H9 (cell line): ENCODE measurements around the gene DNAJC18. TPM values are rescaled to one million over a fixed set of nuclear protein-coding genes. Genes with fewer than 3 reads are reported as not detected.

ENCODE experiments used
- DNase-seq: peaks from one replicate; pipeline ENCODE4 v3.0.0-alpha.2; 2017
- H2AFZ ChIP-seq: one replicate; pipeline ENCODE4 v1.6.1; 2013; ENCODE audit warnings: mild to moderate bottlenecking, low read length, control low read depth, moderate library complexity
- H2AK5ac ChIP-seq: 2 replicates; pipeline ENCODE4 v1.6.1; 2013; ENCODE audit warnings: low read length, control low read depth, mixed read lengths; ENCODE audit not compliant: insufficient read length
- H2BK120ac ChIP-seq: one replicate; pipeline ENCODE4 v1.6.1; 2013; ENCODE audit warnings: low read depth, mild to moderate bottlenecking, low read length, control low read depth, inconsistent platforms; ENCODE audit not compliant: poor library complexity, severe bottlenecking
- H2BK12ac ChIP-seq: 2 replicates; pipeline ENCODE4 v1.6.1; 2013; ENCODE audit warnings: low read length, control low read depth, mixed read lengths, low read depth; ENCODE audit not compliant: insufficient read length
- H2BK15ac ChIP-seq: 2 replicates; pipeline ENCODE4 v1.6.1; 2013; ENCODE audit warnings: low read depth, low read length, control low read depth
- H2BK20ac ChIP-seq: one replicate; pipeline ENCODE4 v1.6.1; 2013; ENCODE audit warnings: low read depth, mild to moderate bottlenecking, low read length, control low read depth, inconsistent platforms; ENCODE audit not compliant: poor library complexity, severe bottlenecking
- H2BK5ac ChIP-seq: 2 replicates; pipeline ENCODE4 v1.6.1; 2013; ENCODE audit warnings: low read length, control low read depth, mixed read lengths; ENCODE audit not compliant: insufficient read length
- H3K14ac ChIP-seq: 2 replicates; pipeline ENCODE4 v1.6.1; 2013; ENCODE audit warnings: low read length, control low read depth; ENCODE audit not compliant: insufficient read depth
- H3K18ac ChIP-seq: 2 replicates; pipeline ENCODE4 v1.6.1; 2013; ENCODE audit warnings: low read depth, mild to moderate bottlenecking, mixed read lengths, low read length, control low read depth; ENCODE audit not compliant: insufficient read length
- H3K23ac ChIP-seq: 2 replicates; pipeline ENCODE4 v1.6.1; 2013; ENCODE audit warnings: low read length, control low read depth, mixed read lengths, low read depth; ENCODE audit not compliant: insufficient read length
- H3K23me2 ChIP-seq: 2 replicates; pipeline ENCODE4 v1.6.1; 2013; ENCODE audit warnings: low read depth, mild to moderate bottlenecking, mixed read lengths, low read length, control low read depth; ENCODE audit not compliant: insufficient read length, poor library complexity, severe bottlenecking
- H3K27ac ChIP-seq: 2 replicates; pipeline ENCODE4 v1.5.1; 2013; ENCODE audit warnings: low read length, control low read depth, mixed read lengths, low read depth; ENCODE audit not compliant: insufficient read length
- H3K27me3 ChIP-seq: 2 replicates; pipeline ENCODE4 v1.6.1; 2013; ENCODE audit warnings: low read length, control low read depth, inconsistent platforms; ENCODE audit not compliant: insufficient read depth
- H3K4ac ChIP-seq: 2 replicates; pipeline ENCODE4 v1.6.1; 2013; ENCODE audit warnings: low read depth, mild to moderate bottlenecking, control low read depth, inconsistent platforms, low read length, moderate library complexity
- H3K4me1 ChIP-seq: 2 replicates; pipeline ENCODE4 v1.6.1; 2013; ENCODE audit warnings: low read length, control low read depth, inconsistent platforms; ENCODE audit not compliant: insufficient read depth
- H3K4me2 ChIP-seq: 2 replicates; pipeline ENCODE4 v1.6.1; 2013; ENCODE audit warnings: low read length, control low read depth, mixed read lengths; ENCODE audit not compliant: insufficient read length, insufficient read depth
- H3K56ac ChIP-seq: 2 replicates; pipeline ENCODE4 v1.6.1; 2013; ENCODE audit warnings: low read depth, mild to moderate bottlenecking, mixed read lengths, low read length, control low read depth; ENCODE audit not compliant: insufficient read length
- H3K79me1 ChIP-seq: 2 replicates; pipeline ENCODE4 v1.6.1; 2013; ENCODE audit warnings: low read depth, mild to moderate bottlenecking, moderate library complexity, low read length, control low read depth, inconsistent platforms; ENCODE audit not compliant: insufficient read depth, poor library complexity, severe bottlenecking
- H3K79me2 ChIP-seq: 2 replicates; pipeline ENCODE4 v1.6.1; 2013; ENCODE audit warnings: low read length, control low read depth, inconsistent platforms; ENCODE audit not compliant: insufficient read depth
- H3K9ac ChIP-seq: 2 replicates; pipeline ENCODE4 v1.6.1; 2013; ENCODE audit warnings: low read length, control low read depth, mixed read lengths; ENCODE audit not compliant: insufficient read length; ENCODE audit errors: extremely low read depth
- H3K9me3 ChIP-seq: one replicate; pipeline ENCODE4 v1.6.1; 2013; ENCODE audit warnings: low read depth, low read length, inconsistent platforms; ENCODE audit not compliant: control insufficient read depth
- H3T11ph ChIP-seq: one replicate; pipeline ENCODE4 v1.6.1; 2013; ENCODE audit warnings: mild to moderate bottlenecking, low read length, control low read depth, inconsistent platforms
- H4K20me1 ChIP-seq: one replicate; pipeline ENCODE4 v1.6.1; 2013; ENCODE audit not compliant: control insufficient read depth, insufficient read length, insufficient read depth
- H4K5ac ChIP-seq: 2 replicates; pipeline ENCODE4 v1.6.1; 2013; ENCODE audit warnings: low read depth, mild to moderate bottlenecking, mixed read lengths, low read length, control low read depth; ENCODE audit not compliant: insufficient read length
- H4K8ac ChIP-seq: replicated peaks from 2 replicates; pipeline ENCODE4 v1.6.1; 2013; ENCODE audit warnings: low read length, control low read depth, mixed read lengths, low read depth; ENCODE audit not compliant: insufficient read length
- H4K91ac ChIP-seq: 2 replicates; pipeline ENCODE4 v1.6.1; 2013; ENCODE audit warnings: low read depth, mild to moderate bottlenecking, moderate library complexity, mixed read lengths, low read length, control low read depth; ENCODE audit not compliant: insufficient read length
- H3K27ac Mint-ChIP-seq, 3 experiments: 2 replicates in 2 of 3; 3 replicates in 1 of 3; pipeline ENCODE4 v1.8.0; 2020 to 2021; ENCODE audit warnings: mixed read lengths in 3 of 3, mild to moderate bottlenecking in 1 of 3, moderate library complexity in 1 of 3
- H3K27me3 Mint-ChIP-seq: 2 replicates; pipeline ENCODE4 v1.8.0; 2021; ENCODE audit warnings: low read depth, mild to moderate bottlenecking, moderate library complexity, mixed read lengths
- H3K36me3 Mint-ChIP-seq, 3 experiments: 2 replicates in 2 of 3; 3 replicates in 1 of 3; pipeline ENCODE4 v1.8.0; 2020 to 2021; ENCODE audit warnings: low read depth in 3 of 3, mixed read lengths in 3 of 3; ENCODE audit not compliant: insufficient read depth in 1 of 3
- H3K4me1 Mint-ChIP-seq, 2 experiments: 2 replicates each; pipeline ENCODE4 v1.8.0; 2020; ENCODE audit warnings: mixed read lengths in 2 of 2
- H3K4me3 Mint-ChIP-seq, 2 experiments: 2 replicates in 1 of 2; 3 replicates in 1 of 2; pipeline ENCODE4 v1.8.0; 2020 to 2021; ENCODE audit warnings: mild to moderate bottlenecking in 2 of 2, mixed read lengths in 2 of 2, moderate library complexity in 1 of 2
- H3K9me3 Mint-ChIP-seq, 2 experiments: 2 replicates in 1 of 2; 3 replicates in 1 of 2; pipeline ENCODE4 v1.8.0; 2020; ENCODE audit warnings: mild to moderate bottlenecking in 2 of 2, mixed read lengths in 2 of 2, moderate library complexity in 1 of 2
- WGBS: extraction: QIAGEN DNeasy Blood & Tissue Kit; methylation state at CpG from one replicate; pipeline ENCODE4 v1.1.7; 2013; ENCODE audit warnings: missing lambda C conversion rate, low lambda C conversion rate, mixed read lengths; ENCODE audit not compliant: insufficient read length; ENCODE audit errors: extremely low coverage; 5-methylcytosine and 5-hydroxymethylcytosine counted together
- total RNA-seq: library from RNA; stranded (reverse); gene quantifications from 2 replicates; pipeline ENCODE4 v1.2.1, GENCODE V29; 2021
- TF ChIP-seq, protein P1 (sequence below): fragments of 200-600 bp; sonication (generic); conservative IDR thresholded peaks from 3 replicates; pipeline ENCODE4 v1.8.0; 2021; ENCODE audit warnings: antibody characterized with exemption, mild to moderate bottlenecking

Gene DNAJC18
- total RNA-seq, 1 experiment from 2014 or later = 26.5 TPM

DNA sequence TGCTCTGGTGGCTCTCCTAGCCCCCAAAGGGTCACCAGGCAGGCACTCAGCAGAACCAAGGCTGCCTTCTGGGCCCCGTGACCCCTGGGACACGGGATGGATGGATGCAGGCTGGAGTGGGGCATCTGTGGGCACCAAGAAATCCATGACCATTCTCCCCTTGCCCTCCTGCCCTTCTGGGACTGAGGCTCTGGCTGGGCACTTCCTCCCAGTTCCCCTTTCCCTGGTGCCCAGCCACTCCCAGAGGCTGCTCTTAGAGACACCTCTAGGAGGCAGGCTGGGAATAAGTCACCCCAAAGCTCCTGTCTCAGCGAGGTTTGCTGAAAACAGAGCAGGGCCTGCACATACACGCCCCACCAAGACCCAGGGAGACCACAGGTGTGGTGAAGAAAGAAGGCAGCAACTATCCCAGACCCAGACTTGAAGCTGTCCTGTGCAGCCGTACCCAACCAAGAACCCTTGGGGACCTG, 42.3 kb upstream of the DNAJC18 start:
- H3K27ac ChIP-seq = no peak overlapping the region
- WGBS = no CpG with 5 or more reads among the region's 5 CpGs

More for the DNA sequence above, 42.3 kb upstream of the DNAJC18 start:
- H4K5ac ChIP-seq = no peak overlapping the region
- no peak overlapping the region for H3T11ph ChIP-seq
- no peaks in the 10 kb centered on the region for H3K79me2 ChIP-seq
- no peak overlapping the region for H4K91ac ChIP-seq
- H3K9me3 ChIP-seq = no peaks in the 10 kb centered on the region
- H3K9me3 Mint-ChIP-seq = no peaks in the 10 kb centered on the region
- peaks cover 12 to 33% of the 10 kb centered on the region in 2 experiments for H3K4me1 Mint-ChIP-seq
- DNase-seq = no peak
- H4K20me1 ChIP-seq = no peaks in the 10 kb centered on the region
- no peak overlapping the region for H2BK5ac ChIP-seq
- TF ChIP-seq, protein P1, sequence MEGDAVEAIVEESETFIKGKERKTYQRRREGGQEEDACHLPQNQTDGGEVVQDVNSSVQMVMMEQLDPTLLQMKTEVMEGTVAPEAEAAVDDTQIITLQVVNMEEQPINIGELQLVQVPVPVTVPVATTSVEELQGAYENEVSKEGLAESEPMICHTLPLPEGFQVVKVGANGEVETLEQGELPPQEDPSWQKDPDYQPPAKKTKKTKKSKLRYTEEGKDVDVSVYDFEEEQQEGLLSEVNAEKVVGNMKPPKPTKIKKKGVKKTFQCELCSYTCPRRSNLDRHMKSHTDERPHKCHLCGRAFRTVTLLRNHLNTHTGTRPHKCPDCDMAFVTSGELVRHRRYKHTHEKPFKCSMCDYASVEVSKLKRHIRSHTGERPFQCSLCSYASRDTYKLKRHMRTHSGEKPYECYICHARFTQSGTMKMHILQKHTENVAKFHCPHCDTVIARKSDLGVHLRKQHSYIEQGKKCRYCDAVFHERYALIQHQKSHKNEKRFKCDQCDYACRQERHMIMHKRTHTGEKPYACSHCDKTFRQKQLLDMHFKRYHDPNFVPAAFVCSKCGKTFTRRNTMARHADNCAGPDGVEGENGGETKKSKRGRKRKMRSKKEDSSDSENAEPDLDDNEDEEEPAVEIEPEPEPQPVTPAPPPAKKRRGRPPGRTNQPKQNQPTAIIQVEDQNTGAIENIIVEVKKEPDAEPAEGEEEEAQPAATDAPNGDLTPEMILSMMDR = peak; percentile 28; the same call in 2 of the 3 replicates
- no peak overlapping the region for H3K14ac ChIP-seq
- H3K36me3 Mint-ChIP-seq = no peaks in the 10 kb centered on the region
- no peak overlapping the region for H2BK120ac ChIP-seq
- H3K23ac ChIP-seq = no peak overlapping the region
- peak overlapping the region in 1 of 3 experiments; percentile 70; a peak in 2 of 7 replicates for H3K27ac Mint-ChIP-seq
- H2AFZ ChIP-seq = no peak overlapping the region
- no peak overlapping the region for H3K56ac ChIP-seq
- no peaks in the 10 kb centered on the region for H3K79me1 ChIP-seq
- H3K27me3 Mint-ChIP-seq = no peaks in the 10 kb centered on the region
- no peak overlapping the region for H3K4me2 ChIP-seq
- H3K18ac ChIP-seq = no peak overlapping the region
- H2BK20ac ChIP-seq = no peak overlapping the region
- H2BK12ac ChIP-seq = no peak overlapping the region
- no peaks in the 10 kb centered on the region; the same call in 1 of the 2 replicates for H3K4me1 ChIP-seq
- H3K9ac ChIP-seq = no peak overlapping the region
- no peaks in the 10 kb centered on the region for H3K23me2 ChIP-seq
- no peak overlapping the region for H4K8ac ChIP-seq
- no peak overlapping the region for H3K4ac ChIP-seq
- H3K4me3 Mint-ChIP-seq = no peak overlapping the region
- H2AK5ac ChIP-seq = no peak overlapping the region
- H2BK15ac ChIP-seq = no peak overlapping the region
- no peaks in the 10 kb centered on the region for H3K27me3 ChIP-seq
